HG03442 (cell line): ENCODE results near the gene ATP4A.

Experiments
- ATAC-seq: cut with Tn5 transposase; IDR thresholded peaks from one replicate; pipeline ENCODE4 v1.9.1; 2021; ENCODE audit warnings: mild to moderate bottlenecking, moderate library complexity; ENCODE audit not compliant: unreplicated experiment

ATP4A gene

GRCh38 chr19:35507561-35507960, 55.9 kb downstream of the ATP4A start:
- ATAC-seq = no peak

- no peak for ATAC-seq
These were observed 57.4 kb downstream of the ATP4A start for GRCh38 chr19:35506011-35506410.

GRCh38 chr19:35502751-35503150, 60.7 kb downstream of the ATP4A start:
- ATAC-seq = no peak

- no peak for ATAC-seq
These were observed 61.8 kb downstream of the ATP4A start for GRCh38 chr19:35501684-35502083.

- no peak for ATAC-seq
These were observed 62.8 kb downstream of the ATP4A start for GRCh38 chr19:35500611-35501010.
